IMR-90 (cell line): ENCODE results near the gene CEP162. TPM values are rescaled to one million over a fixed set of nuclear protein-coding genes. Genes with fewer than 3 reads are reported as not detected.

Experiments used
- ATAC-seq: fragments of 200-7000 bp; cut with Tn5 transposase; 2 replicates; pipeline ENCODE4 v1.9.1; 2020; ENCODE audit warnings: low read depth, mild to moderate bottlenecking, moderate library complexity
- BruUV-seq: library from RNA; stranded (reverse); fragments of 400-500 nt; replicated peaks from 2 replicates; lab custom pipeline; 2021; lab: Mats Ljungman, UMichigan
- CTCF ChIA-PET: fragments of 300-600 bp; formaldehyde crosslinking; extraction: SDS; loops from one replicate; lab custom pipeline; 2021; ENCODE audit warnings: antibody characterized with exemption; lab: Yijun Ruan, JAX
- POLR2A ChIA-PET: fragments of 300-600 bp; sonication (Branson Sonifier 250); formaldehyde crosslinking; loops from one replicate; lab custom pipeline; 2022; ENCODE audit warnings: antibody characterized with exemption; ENCODE audit not compliant: unreplicated experiment; lab: Charles Lee
- DNase-seq: peaks from one replicate; pipeline ENCODE4 v3.0.0; 2013
- H2AFZ ChIP-seq: replicated peaks from 2 replicates; pipeline ENCODE3; 2013; ENCODE audit warnings: low read length, mild to moderate bottlenecking; ENCODE audit not compliant: poor library complexity
- H2AK5ac ChIP-seq: 2 replicates; pipeline ENCODE4 v1.6.1; 2013; ENCODE audit warnings: low read depth, low read length, inconsistent platforms
- H2AK9ac ChIP-seq: replicated peaks from 2 replicates; pipeline ENCODE3; 2013; ENCODE audit warnings: mild to moderate bottlenecking, low read depth, low read length, moderate library complexity; ENCODE audit not compliant: poor library complexity
- H2BK120ac ChIP-seq: 2 replicates; pipeline ENCODE4 v1.6.1; 2013; ENCODE audit warnings: low read depth, low read length, inconsistent platforms
- H2BK15ac ChIP-seq: 3 replicates; pipeline ENCODE4 v1.6.1; 2013; ENCODE audit warnings: low read depth, low read length, inconsistent platforms
- H2BK20ac ChIP-seq: 2 replicates; pipeline ENCODE4 v1.6.1; 2013; ENCODE audit warnings: low read depth, mild to moderate bottlenecking, inconsistent platforms, low read length, moderate library complexity
- H2BK5ac ChIP-seq: 2 replicates; pipeline ENCODE4 v1.6.1; 2013; ENCODE audit warnings: mild to moderate bottlenecking, low read depth, low read length, inconsistent platforms; ENCODE audit not compliant: poor library complexity, severe bottlenecking
- H3K14ac ChIP-seq: replicated peaks from 2 replicates; pipeline ENCODE4 v1.6.1; 2013; ENCODE audit warnings: low read depth, low read length, inconsistent platforms
- H3K18ac ChIP-seq: 2 replicates; pipeline ENCODE4 v1.6.1; 2013; ENCODE audit warnings: low read depth, low read length, control low read depth
- H3K23ac ChIP-seq: 2 replicates; pipeline ENCODE4 v1.6.1; 2013; ENCODE audit warnings: low read depth, low read length, inconsistent platforms
- H3K27ac ChIP-seq: 2 replicates; pipeline ENCODE4 v1.5.1; 2013; ENCODE audit warnings: mild to moderate bottlenecking, control low read depth, low read length; ENCODE audit not compliant: insufficient read depth
- H3K27me3 ChIP-seq: 2 replicates; pipeline ENCODE4 v1.6.1; 2013; ENCODE audit warnings: low read length; ENCODE audit not compliant: control insufficient read depth, insufficient read depth
- H3K36me3 ChIP-seq: 2 replicates; pipeline ENCODE4 v1.6.1; 2013; ENCODE audit warnings: low read length, mixed read lengths; ENCODE audit not compliant: control insufficient read depth, insufficient read depth
- H3K4ac ChIP-seq: 2 replicates; pipeline ENCODE4 v1.6.1; 2013; ENCODE audit warnings: low read depth, low read length, inconsistent platforms
- H3K4me1 ChIP-seq: 2 replicates; pipeline ENCODE4 v1.6.1; 2013; ENCODE audit warnings: low read length, mixed read lengths; ENCODE audit not compliant: control insufficient read depth, insufficient read depth
- H3K4me2 ChIP-seq: 2 replicates; pipeline ENCODE4 v1.6.1; 2013; ENCODE audit warnings: low read depth, mild to moderate bottlenecking, control low read depth, low read length, moderate library complexity
- H3K4me3 ChIP-seq: 2 replicates; pipeline ENCODE4 v1.5.1; 2013; ENCODE audit warnings: low read depth, mild to moderate bottlenecking, control low read depth, low read length, moderate library complexity; ENCODE audit not compliant: insufficient read depth
- H3K56ac ChIP-seq: 2 replicates; pipeline ENCODE4 v1.6.1; 2013; ENCODE audit warnings: low read length, inconsistent platforms; ENCODE audit not compliant: insufficient read depth; ENCODE audit errors: extremely low read depth
- H3K79me1 ChIP-seq, 2 experiments: 2 replicates each; pipeline ENCODE4 v1.6.1; 2013; ENCODE audit warnings: low read length in 2 of 2, inconsistent platforms in 1 of 2, low read depth in 1 of 2
- H3K9ac ChIP-seq: 2 replicates; pipeline ENCODE4 v1.6.1; 2013; ENCODE audit warnings: low read depth, low read length, control low read depth
- H3K9me1 ChIP-seq: 2 replicates; pipeline ENCODE4 v1.6.1; 2013; ENCODE audit warnings: low read length, inconsistent platforms; ENCODE audit not compliant: insufficient read depth
- H3K9me3 ChIP-seq: 2 replicates; pipeline ENCODE4 v1.6.1; 2013; ENCODE audit warnings: low read length; ENCODE audit not compliant: control insufficient read depth, insufficient read depth
- H4K20me1 ChIP-seq: 2 replicates; pipeline ENCODE4 v1.6.1; 2013; ENCODE audit warnings: low read length, inconsistent platforms; ENCODE audit not compliant: insufficient read depth
- H4K5ac ChIP-seq: 2 replicates; pipeline ENCODE4 v1.6.1; 2013; ENCODE audit warnings: mild to moderate bottlenecking, low read depth, low read length, control low read depth
- H4K8ac ChIP-seq, 2 experiments: 2 replicates each; pipeline ENCODE4 v1.6.1; 2013; ENCODE audit warnings: low read depth in 2 of 2, low read length in 2 of 2, control low read depth in 1 of 2, inconsistent platforms in 1 of 2
- H4K91ac ChIP-seq: 2 replicates; pipeline ENCODE4 v1.6.1; 2013; ENCODE audit warnings: low read depth, low read length, inconsistent platforms; ENCODE audit not compliant: insufficient read depth
- BHLHE40 ChIP-seq: fragments of 150-350 bp; IDR thresholded peaks from 2 replicates; pipeline ENCODE4 v1.6.1; 2016; ENCODE audit warnings: mild to moderate bottlenecking, low read depth, low read length
- CEBPB ChIP-seq: IDR thresholded peaks from 2 replicates; pipeline ENCODE4 v1.6.1; 2012; ENCODE audit warnings: low read depth, low read length, improper control_type of control experiment
- CHD1 ChIP-seq: IDR thresholded peaks from 2 replicates; pipeline ENCODE4 v1.6.1; 2012; ENCODE audit warnings: low read depth, low read length, improper control_type of control experiment
- FOS ChIP-seq: fragments of 150-350 bp; IDR thresholded peaks from 2 replicates; pipeline ENCODE4 v1.6.1; 2016; ENCODE audit warnings: low read depth, low read length
- MAFK ChIP-seq: IDR thresholded peaks from 2 replicates; pipeline ENCODE4 v1.6.1; 2012; ENCODE audit warnings: low read depth, low read length, improper control_type of control experiment
- MAZ ChIP-seq: IDR thresholded peaks from 2 replicates; pipeline ENCODE4 v1.6.1; 2012; ENCODE audit warnings: low read depth, mild to moderate bottlenecking, low read length, improper control_type of control experiment, moderate library complexity, borderline replicate concordance
- MXI1 ChIP-seq: IDR thresholded peaks from 2 replicates; pipeline ENCODE4 v1.6.1; 2012; ENCODE audit warnings: low read depth, mild to moderate bottlenecking, low read length, moderate library complexity, borderline replicate concordance
- NFE2L2 ChIP-seq: fragments of 150-350 bp; IDR thresholded peaks from 2 replicates; pipeline ENCODE4 v1.6.1; 2016; ENCODE audit warnings: low read depth, mild to moderate bottlenecking, low read length
- POLR2A ChIP-seq: IDR thresholded peaks from 2 replicates; pipeline ENCODE4 v1.6.1; 2012; ENCODE audit warnings: mild to moderate bottlenecking, low read depth, low read length
- RAD21 ChIP-seq: IDR thresholded peaks from 2 replicates; pipeline ENCODE4 v1.6.1; 2012; ENCODE audit warnings: low read length, improper control_type of control experiment
- RCOR1 ChIP-seq: IDR thresholded peaks from 2 replicates; pipeline ENCODE4 v1.6.1; 2012; ENCODE audit warnings: mild to moderate bottlenecking, low read length, improper control_type of control experiment; ENCODE audit not compliant: insufficient replicate concordance
- RFX5 ChIP-seq: IDR thresholded peaks from 2 replicates; pipeline ENCODE4 v1.8.0; 2012; ENCODE audit warnings: low read depth, mild to moderate bottlenecking, low read length, moderate library complexity
- SMC3 ChIP-seq: fragments of 150-350 bp; IDR thresholded peaks from 2 replicates; pipeline ENCODE4 v1.6.1; 2016; ENCODE audit warnings: low read depth, mild to moderate bottlenecking, antibody characterized with exemption, low read length, moderate library complexity
- WGBS, 2 experiments: methylation state at CpG; one replicate each; pipeline versions ENCODE4 v1.1.5 to v1.1.7; 2013; ENCODE audit warnings: missing lambda C conversion rate in 2 of 2; ENCODE audit not compliant: insufficient read length in 1 of 2; ENCODE audit errors: extremely low coverage in 2 of 2; 5-methylcytosine and 5-hydroxymethylcytosine counted together
- dilution Hi-C: fragments of 300-500 bp; cut with HindIII; formaldehyde crosslinking; loops from one replicate; pipeline ENCODE4 v1.14.3; 2018; ENCODE audit warnings: low sequenced_read_pairs; ENCODE audit not compliant: unreplicated experiment
- in situ Hi-C: fragments of 300-500 bp; cut with MboI; formaldehyde crosslinking; loops from 3 replicates; pipeline ENCODE4 v1.14.3; 2019; ENCODE audit warnings: low sequenced_read_pairs, inconsistent platforms, mixed read lengths
- intact Hi-C: fragments of 100-400 bp; cut with micrococcal nuclease; formaldehyde crosslinking; loops from 2 replicates; pipeline ENCODE4 v1.10.0; 2022
- polyA plus RNA-seq, 3 experiments: library from polyadenylated mRNA; depleted of rRNA; stranded (reverse); fragments of >200 nt; gene quantifications; 2 replicates each; pipeline ENCODE4 v1.2.3, GENCODE V29; 2012; ENCODE audit warnings: low replicate concordance in 1 of 3
- total RNA-seq: library from RNA; depleted of rRNA; stranded (reverse); fragments of >200 nt; gene quantifications from 2 replicates; pipeline ENCODE4 v1.2.3, GENCODE V29; 2012
- TF ChIP-seq, protein P1 (sequence below): fragments of 150-350 bp; IDR thresholded peaks from 2 replicates; pipeline ENCODE4 v1.6.1; 2016; ENCODE audit warnings: low read depth, mild to moderate bottlenecking, low read length, moderate library complexity, borderline replicate concordance
- TF ChIP-seq, protein P2 (sequence below): conservative IDR thresholded peaks from 2 replicates; pipeline ENCODE4 v1.5.1; 2012; ENCODE audit warnings: mild to moderate bottlenecking, low read depth, low read length, improper control_type of control experiment
- TF ChIP-seq, protein P3 (sequence below): fragments of 150-350 bp; IDR thresholded peaks from 2 replicates; pipeline ENCODE4 v1.6.1; 2017; ENCODE audit warnings: mild to moderate bottlenecking, antibody characterized with exemption, low read length, low read depth

The CEP162 gene
- total and polyA plus RNA-seq, 2 of the 4 experiments (the other 2 are of a cell fraction), result 1.2 to 1.6 TPM

DNA sequence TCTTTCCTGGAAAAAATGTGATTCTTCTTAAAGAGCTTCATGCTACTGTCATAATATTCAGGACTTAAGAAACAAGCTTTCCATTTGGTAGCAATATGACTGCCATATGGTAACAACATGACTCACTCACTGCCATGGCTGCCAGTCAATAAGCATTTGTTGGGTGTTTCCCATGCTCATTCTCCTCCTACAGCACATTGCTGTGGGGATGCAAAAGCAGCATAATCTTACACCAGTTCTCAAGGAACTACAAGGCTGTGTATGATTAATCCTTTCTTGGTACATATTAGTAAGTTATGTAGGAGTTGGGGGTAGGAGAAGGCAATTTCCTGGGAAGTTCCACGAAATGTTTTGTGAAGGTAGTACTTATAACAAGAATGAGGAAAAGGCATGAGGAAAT lies 76.7 kb downstream of the CEP162 start:
- no peak overlapping the region for H3K18ac ChIP-seq
- H3K4me2 ChIP-seq, result no peak overlapping the region
- H3K14ac ChIP-seq, result no peak overlapping the region
- H3K4ac ChIP-seq, result no peak overlapping the region
- H4K8ac ChIP-seq, result no peak overlapping the region
- H4K5ac ChIP-seq, result no peak overlapping the region
- peak; percentile 88 for DNase-seq
- H3K27ac ChIP-seq, result no peak overlapping the region
- no peaks in the 10 kb centered on the region for H3K27me3 ChIP-seq
- no peak overlapping the region for H3K4me3 ChIP-seq
- H3K36me3 ChIP-seq, result 0 out of 2 replicates have a peak, but pooled peaks cover 2% of the 10 kb centered on the region
- intact Hi-C loops, result no loop called here
- BruUV-seq, result no TSS peak
- H2BK120ac ChIP-seq, result no peak overlapping the region
- no peak overlapping the region for H3K23ac ChIP-seq
- H4K20me1 ChIP-seq, result no peaks in the 10 kb centered on the region
- H3K79me1 ChIP-seq, result no peaks in the 10 kb centered on the region
- H2BK5ac ChIP-seq, result no peak overlapping the region
- H2BK15ac ChIP-seq, result no peak overlapping the region
- in situ Hi-C loops, result no loop called here
- ATAC-seq, result no peak
- ChIA-PET POLR2A (no interaction called here), CTCF (no interaction called here)
- no peak overlapping the region for H2AK5ac ChIP-seq
- no peak overlapping the region for H3K9ac ChIP-seq
- H3K9me3 ChIP-seq, result no peaks in the 10 kb centered on the region
- no peaks in the 10 kb centered on the region for H3K4me1 ChIP-seq
- H3K56ac ChIP-seq, result no peak overlapping the region
- no CpG with 5 or more reads among the region's 1 CpG for WGBS, 2 experiments
- H2AFZ ChIP-seq, result no peak overlapping the region
- H4K91ac ChIP-seq, result no peak overlapping the region
- dilution Hi-C loops, result no loop called here
- no peak overlapping the region for H2AK9ac ChIP-seq
- no peaks in the 10 kb centered on the region for H3K9me1 ChIP-seq
- H2BK20ac ChIP-seq, result no peak overlapping the region
- TF ChIP-seq, protein P1, sequence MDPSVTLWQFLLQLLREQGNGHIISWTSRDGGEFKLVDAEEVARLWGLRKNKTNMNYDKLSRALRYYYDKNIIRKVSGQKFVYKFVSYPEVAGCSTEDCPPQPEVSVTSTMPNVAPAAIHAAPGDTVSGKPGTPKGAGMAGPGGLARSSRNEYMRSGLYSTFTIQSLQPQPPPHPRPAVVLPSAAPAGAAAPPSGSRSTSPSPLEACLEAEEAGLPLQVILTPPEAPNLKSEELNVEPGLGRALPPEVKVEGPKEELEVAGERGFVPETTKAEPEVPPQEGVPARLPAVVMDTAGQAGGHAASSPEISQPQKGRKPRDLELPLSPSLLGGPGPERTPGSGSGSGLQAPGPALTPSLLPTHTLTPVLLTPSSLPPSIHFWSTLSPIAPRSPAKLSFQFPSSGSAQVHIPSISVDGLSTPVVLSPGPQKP, result no peak
- TF ChIP-seq CEBPB (no peak), POLR2A (no peak), NFE2L2 (no peak), MAFK (no peak), RAD21 (no peak), FOS (no peak), MXI1 (no peak), RFX5 (no peak), RCOR1 (no peak), MAZ (no peak), BHLHE40 (no peak), SMC3 (no peak), CHD1 (no peak)
- TF ChIP-seq, protein P2, sequence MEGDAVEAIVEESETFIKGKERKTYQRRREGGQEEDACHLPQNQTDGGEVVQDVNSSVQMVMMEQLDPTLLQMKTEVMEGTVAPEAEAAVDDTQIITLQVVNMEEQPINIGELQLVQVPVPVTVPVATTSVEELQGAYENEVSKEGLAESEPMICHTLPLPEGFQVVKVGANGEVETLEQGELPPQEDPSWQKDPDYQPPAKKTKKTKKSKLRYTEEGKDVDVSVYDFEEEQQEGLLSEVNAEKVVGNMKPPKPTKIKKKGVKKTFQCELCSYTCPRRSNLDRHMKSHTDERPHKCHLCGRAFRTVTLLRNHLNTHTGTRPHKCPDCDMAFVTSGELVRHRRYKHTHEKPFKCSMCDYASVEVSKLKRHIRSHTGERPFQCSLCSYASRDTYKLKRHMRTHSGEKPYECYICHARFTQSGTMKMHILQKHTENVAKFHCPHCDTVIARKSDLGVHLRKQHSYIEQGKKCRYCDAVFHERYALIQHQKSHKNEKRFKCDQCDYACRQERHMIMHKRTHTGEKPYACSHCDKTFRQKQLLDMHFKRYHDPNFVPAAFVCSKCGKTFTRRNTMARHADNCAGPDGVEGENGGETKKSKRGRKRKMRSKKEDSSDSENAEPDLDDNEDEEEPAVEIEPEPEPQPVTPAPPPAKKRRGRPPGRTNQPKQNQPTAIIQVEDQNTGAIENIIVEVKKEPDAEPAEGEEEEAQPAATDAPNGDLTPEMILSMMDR, result no peak
- TF ChIP-seq, protein P3, sequence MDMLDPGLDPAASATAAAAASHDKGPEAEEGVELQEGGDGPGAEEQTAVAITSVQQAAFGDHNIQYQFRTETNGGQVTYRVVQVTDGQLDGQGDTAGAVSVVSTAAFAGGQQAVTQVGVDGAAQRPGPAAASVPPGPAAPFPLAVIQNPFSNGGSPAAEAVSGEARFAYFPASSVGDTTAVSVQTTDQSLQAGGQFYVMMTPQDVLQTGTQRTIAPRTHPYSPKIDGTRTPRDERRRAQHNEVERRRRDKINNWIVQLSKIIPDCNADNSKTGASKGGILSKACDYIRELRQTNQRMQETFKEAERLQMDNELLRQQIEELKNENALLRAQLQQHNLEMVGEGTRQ, result no peak
